Daoy (cell line): ENCODE measurements around the gene PEAK1. TPM values are rescaled to one million over a fixed set of nuclear protein-coding genes. Genes with fewer than 3 reads are reported as not detected.

Experiments
- DNase-seq: peaks from one replicate; pipeline ENCODE4 v3.0.0-alpha.2; 2015; ENCODE audit warnings: low read depth
- total RNA-seq: library from RNA; depleted of rRNA; stranded (reverse); fragments of >200 nt; shearing (Covaris generic); gene quantifications from 2 replicates; pipeline ENCODE4 v1.2.3, GENCODE V29; 2014; rRNA removed

Gene PEAK1
- total RNA-seq, 1 experiment from 2014 or later = 12.7 TPM

DNA sequence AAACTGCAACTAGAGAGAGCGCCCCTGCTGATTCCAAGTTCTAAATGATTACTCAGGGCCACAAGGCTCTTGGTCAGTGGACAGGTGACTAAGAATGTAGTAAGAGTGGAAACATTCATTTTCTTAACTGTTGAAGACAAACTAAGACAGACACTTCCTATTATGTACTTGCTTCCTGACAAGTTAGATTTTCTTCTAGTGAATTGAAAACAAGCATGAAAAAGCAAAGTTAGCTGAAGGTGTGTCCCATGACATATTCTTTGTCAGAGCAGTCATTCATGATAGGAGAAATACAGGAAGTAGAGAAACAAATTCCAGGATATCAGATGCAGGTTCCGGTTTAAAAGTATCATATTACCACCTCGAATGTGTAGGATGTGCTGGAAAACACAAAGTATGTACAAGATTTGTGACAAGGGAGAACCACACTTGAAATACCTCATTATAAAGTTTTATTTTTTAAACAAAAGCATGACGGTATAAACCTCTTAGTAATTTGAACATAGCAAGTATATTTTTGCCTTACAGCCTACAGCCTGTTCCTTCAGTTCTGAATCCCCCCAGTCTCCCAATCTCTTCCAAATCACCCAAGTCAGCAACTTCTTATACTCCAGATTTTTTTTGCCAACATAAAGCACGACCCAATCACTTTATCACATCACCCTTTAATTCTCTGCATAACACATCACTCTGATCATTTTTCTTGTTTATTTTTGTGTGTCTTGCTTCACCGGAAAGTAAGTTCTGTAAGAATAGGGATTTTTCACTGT, 355.2 kb downstream of the PEAK1 start:
- peak; percentile 35 for DNase-seq

DNA sequence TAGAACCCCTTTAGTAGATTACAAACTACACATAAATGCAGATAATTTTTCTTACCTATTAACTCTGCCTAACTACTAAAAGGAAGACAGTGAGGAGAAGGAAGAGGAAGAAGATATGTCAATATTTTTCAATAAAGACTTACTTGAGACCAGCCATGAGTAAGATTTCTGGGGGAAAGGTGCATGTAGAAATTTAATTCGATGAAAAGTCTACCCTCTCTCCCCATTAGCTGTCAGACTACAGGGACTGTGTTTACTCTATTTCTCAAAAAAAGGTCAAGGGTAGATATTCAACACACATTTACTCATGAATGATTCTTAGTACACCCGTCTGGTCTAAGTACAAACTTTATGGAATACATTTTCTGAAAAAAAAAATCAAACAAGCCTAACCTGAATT, 355.8 kb downstream of the PEAK1 start:
- no peak for DNase-seq

DNA sequence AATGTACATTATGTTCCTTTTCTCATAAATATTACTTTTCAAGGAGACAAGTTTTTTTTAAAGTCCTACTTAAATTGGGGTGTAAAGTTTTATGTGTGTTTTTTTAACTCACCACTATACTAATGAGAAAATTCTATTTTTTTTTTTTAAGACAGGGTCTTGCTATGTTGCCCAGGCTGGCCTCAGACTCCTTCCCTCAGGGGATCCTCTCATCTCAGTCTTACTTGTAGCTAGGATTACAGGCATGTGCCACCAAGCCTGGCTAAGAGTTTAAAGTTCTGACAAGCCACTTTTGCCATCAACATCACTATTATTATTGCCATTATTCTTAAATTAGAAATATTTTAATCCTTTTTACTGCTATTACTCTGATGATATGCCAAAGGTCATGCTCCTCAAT, 356.7 kb downstream of the PEAK1 start:
- DNase-seq = no peak

DNA sequence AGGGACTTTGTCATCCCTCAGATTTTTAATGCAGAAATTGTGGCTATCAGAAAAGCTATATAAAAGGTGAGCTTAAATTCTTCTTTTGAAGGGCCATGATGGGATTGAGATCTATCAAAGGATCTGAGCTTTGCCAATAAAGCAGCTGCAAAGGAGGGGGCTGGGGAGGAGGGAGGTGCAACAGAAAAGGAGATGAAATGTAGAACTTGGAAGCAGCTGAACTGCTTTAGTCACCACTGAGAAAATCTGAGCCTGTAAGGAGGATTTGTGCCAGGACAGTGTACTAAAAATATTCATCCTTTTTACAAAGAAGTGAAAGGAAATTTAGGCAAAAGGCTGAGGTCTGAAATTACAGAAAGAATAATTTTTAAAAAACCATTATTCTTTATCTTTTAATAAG, 359.4 kb downstream of the PEAK1 start:
- DNase-seq = no peak

DNA sequence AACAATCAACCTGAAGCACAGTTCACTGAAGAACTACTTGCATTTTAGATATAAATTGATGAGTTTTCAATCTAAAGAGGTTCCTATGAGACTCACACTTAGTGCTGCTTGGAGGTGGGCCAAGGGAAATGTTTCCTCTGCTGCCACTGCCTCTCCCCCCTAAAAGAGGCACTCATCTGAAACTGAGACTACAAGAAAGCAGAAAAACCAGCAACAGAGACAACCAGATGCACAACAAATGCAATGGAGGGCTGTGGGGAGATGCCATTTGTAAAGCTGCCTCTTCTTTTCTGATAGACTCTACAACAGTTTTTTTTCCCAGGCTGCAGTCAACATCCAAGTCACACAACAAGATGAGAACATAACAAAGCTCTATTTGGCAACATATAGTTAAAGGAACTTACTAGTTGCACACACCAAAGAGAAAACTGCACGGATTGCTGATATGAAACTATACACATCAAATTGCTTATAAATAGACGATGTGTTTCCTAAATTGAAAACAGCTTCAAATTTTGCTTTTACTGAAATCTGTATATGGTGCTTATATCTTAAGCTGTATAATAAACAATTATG, 360.0 kb downstream of the PEAK1 start:
- no peak for DNase-seq

DNA sequence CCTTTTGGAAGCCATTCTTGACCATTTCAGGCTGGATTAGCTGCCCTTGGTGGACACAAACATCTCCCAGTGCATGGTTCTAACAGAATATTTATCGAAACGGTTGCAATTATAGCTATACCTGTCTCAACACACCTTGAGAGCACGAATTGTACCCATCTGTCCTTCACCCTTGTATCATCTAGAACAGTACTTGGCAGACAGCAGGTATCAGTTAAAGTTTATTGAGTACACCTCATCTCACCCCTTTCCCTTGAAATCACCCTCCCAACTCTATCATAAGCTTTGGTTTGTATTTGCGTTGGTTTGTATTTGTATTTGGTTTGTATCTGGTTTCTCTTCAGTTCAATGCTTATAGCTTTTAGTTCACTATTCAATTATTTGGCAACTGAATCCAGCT, 361.4 kb downstream of the PEAK1 start:
- DNase-seq = no peak

DNA sequence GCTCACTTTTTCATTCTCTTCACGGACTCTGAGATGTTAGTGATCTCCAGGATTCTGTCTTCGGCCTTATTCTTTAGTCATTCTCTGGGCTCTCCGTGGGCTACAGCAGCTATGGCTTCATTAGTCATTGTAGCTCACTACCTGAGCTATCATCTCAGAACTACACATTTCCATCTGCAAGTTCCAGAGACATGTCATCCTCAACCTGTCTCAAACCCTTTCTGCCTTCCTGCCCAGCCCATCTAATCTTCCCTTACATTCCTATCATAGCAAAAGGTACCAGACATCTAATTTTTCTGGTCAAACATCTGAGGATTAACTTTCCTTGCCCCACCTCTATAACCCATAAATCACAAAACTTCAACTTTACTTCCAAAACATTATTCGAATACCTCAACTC, 362.2 kb downstream of the PEAK1 start:
- DNase-seq = no peak

DNA sequence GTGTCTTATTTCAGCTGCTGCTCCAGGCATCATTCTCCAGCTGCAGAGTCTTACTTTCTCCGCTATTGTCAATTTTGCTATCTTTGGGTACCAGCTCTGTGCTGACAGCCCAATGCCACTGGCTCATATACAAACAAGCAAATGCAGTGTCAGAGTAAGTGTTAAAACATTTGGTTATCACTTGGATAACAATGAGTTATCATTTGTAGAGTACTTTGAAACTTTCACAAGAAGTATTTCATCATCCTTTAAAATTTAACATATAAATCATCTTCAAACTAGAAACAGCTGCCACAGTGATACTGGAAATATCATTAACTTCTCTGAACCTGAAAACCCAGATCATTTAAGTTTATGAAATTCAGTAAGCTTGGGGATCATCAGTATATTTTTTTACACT, 362.8 kb downstream of the PEAK1 start:
- DNase-seq = no peak

DNA sequence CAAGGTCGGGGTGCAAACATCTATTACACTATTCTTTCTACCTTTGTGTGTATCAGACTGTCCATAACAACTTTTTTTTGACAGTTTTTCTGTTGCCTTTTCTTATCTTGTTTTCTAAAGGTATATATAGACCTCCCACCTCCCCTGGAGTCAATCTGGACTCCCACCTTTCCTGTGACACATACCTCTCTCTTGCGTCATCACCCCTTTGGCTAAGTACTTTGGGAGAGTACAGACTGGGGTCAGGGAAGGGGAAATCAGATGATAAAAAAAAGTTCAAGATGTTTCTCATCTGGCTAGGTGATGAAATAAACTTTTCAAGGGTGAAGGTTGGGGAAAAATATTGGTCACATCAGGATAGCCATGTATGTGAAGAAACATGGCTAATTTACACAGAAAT, 366.2 kb downstream of the PEAK1 start:
- peak; percentile 29 for DNase-seq

DNA sequence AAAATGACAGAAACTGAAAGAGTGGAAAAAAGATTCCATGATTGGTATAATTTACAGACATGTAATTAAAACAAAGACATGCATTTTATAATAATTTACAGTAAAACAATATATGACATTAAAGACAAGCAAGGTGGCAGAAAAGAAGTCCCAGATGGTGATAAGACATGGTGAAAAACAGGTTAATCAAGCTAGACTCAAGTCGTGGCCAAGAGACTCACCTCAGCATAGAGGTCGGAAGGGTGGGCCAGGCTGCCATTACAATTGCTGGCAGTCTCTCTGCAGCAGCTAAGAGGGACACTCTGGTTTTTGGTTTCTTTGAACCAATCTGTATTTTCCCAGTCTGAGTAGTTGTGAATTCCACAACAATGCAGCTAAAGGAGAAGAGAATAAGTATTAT, 367.3 kb downstream of the PEAK1 start:
- no peak for DNase-seq

Other genes with a start within 250 kb of the PEAK1 start
- 14.6 and 16.4 TPM in 2 replicates for gene HMG20A, start 784 bp upstream of the PEAK1 start, total RNA-seq
- gene LINGO1, start 212.8 kb upstream of the PEAK1 start, total RNA-seq = 0.11 TPM in 1 of 2 replicates, not detected in the other